A549 (cell line): ENCODE results near the gene CPAMD8.

Experiments used
- CBX8 ChIP-seq: fragments of 200-600 bp; sonication (generic); IDR thresholded peaks from 2 replicates; pipeline ENCODE4 v1.6.1; 2016
- CEBPB ChIP-seq, 2 experiments: fragments of >200 bp in 1 of 2; sonication (Bioruptor Twin) in 1 of 2; formaldehyde crosslinking in 1 of 2; IDR thresholded peaks; 2 replicates each; pipeline ENCODE4 v1.6.1; 2012 to 2016
- CHD2 ChIP-seq: fragments of 150-350 bp; IDR thresholded peaks from 2 replicates; pipeline ENCODE4 v1.6.1; 2014; ENCODE audit warnings: low read length; ENCODE audit not compliant: partially characterized antibody
- CTCF ChIP-seq: fragments of >200 bp; sonication (Bioruptor Twin); formaldehyde crosslinking; IDR thresholded peaks from 3 replicates; pipeline ENCODE4 v1.5.1; 2016
- EP300 ChIP-seq, 2 experiments: fragments of >200 bp; sonication (Bioruptor Twin); formaldehyde crosslinking; IDR thresholded peaks; 2 replicates in 1 of 2; 3 replicates in 1 of 2; pipeline ENCODE4 v1.6.1; 2016 to 2017
- KDM1A ChIP-seq: fragments of 200-600 bp; sonication (generic); IDR thresholded peaks from 2 replicates; pipeline ENCODE4 v1.6.1; 2016; ENCODE audit warnings: low read depth, mild to moderate bottlenecking
- POLR2A ChIP-seq: IDR thresholded peaks from 2 replicates; pipeline ENCODE4 v1.6.1; 2012; ENCODE audit warnings: mild to moderate bottlenecking, low read length
- RAD21 ChIP-seq, 2 experiments: fragments of >200 bp in 1 of 2; sonication (Bioruptor Twin) in 1 of 2; formaldehyde crosslinking in 1 of 2; IDR thresholded peaks in 1 of 2; conservative IDR thresholded peaks in 1 of 2; 2 replicates in 1 of 2; 3 replicates in 1 of 2; pipeline ENCODE4 v1.6.1; 2012 to 2018; ENCODE audit warnings: inconsistent platforms in 1 of 2
- SREBF2 ChIP-seq: fragments of 450-650 bp; IDR thresholded peaks from 2 replicates; pipeline ENCODE4 v1.6.1; 2014; ENCODE audit warnings: mild to moderate bottlenecking, moderate library complexity
- TF ChIP-seq, protein P1 (sequence below): IDR thresholded peaks from 2 replicates; pipeline ENCODE4 v1.6.1; 2012
- TF ChIP-seq, protein P2 (sequence below): IDR thresholded peaks from 2 replicates; pipeline ENCODE4 v1.6.1; 2012

DNA sequence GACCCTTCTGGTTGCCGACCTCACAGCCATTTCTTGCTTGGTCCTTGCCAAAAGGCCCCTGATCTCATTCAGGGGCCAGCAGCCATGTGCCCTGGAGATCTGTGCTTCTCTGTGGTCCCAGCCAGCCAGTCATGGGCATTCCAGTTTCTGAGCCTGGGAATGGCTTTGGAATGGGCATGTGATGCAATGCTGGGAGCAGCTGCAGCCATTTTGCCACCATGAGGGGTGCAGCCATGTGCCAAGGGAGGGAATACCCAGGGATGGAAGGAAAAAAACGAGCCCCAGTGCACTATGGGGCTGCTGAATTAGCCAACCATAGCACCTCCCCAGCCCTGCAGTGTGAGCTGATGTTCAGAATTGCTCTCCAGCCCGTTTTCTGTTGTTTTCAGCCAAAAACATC, 111.5 kb downstream of the CPAMD8 start:
- no peak for TF ChIP-seq POLR2A
- TF ChIP-seq CBX8: no peak
- no peak for TF ChIP-seq CTCF
- TF ChIP-seq, protein P1, sequence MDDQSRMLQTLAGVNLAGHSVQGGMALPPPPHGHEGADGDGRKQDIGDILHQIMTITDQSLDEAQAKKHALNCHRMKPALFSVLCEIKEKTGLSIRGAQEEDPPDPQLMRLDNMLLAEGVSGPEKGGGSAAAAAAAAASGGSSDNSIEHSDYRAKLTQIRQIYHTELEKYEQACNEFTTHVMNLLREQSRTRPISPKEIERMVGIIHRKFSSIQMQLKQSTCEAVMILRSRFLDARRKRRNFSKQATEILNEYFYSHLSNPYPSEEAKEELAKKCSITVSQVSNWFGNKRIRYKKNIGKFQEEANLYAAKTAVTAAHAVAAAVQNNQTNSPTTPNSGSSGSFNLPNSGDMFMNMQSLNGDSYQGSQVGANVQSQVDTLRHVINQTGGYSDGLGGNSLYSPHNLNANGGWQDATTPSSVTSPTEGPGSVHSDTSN: no peak
- TF ChIP-seq SREBF2: no peak
- TF ChIP-seq EP300 (IDR thresholded peaks at IDR 0.05): no peak
- TF ChIP-seq RAD21 (conservative IDR thresholded peaks at IDR 0.05 in 1 of 2, IDR thresholded peaks at IDR 0.05 in 1 of 2): no peak
- no peak for TF ChIP-seq CHD2
- no peak for TF ChIP-seq CEBPB (IDR thresholded peaks at IDR 0.05)
- TF ChIP-seq, protein P2, sequence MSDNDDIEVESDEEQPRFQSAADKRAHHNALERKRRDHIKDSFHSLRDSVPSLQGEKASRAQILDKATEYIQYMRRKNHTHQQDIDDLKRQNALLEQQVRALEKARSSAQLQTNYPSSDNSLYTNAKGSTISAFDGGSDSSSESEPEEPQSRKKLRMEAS: no peak
- no peak for TF ChIP-seq KDM1A
